HT-29 (cell line): ENCODE results near the gene ZP3. TPM values are rescaled to one million over a fixed set of nuclear protein-coding genes. Genes with fewer than 3 reads are reported as not detected.
A peak's percentile ranks its signal among the peaks of the same experiment; 100 is the strongest.
"Not testable (repeated sequence)": the region's sequence is repeated elsewhere in the genome, so short reads cannot be mapped to it uniquely, and the experiment has no call there.

Experiments used
- DNase-seq: peaks from one replicate; pipeline ENCODE4 v3.0.0-alpha.2; 2015; ENCODE audit warnings: low spot score
- total RNA-seq: library from RNA; depleted of rRNA; stranded (reverse); fragments of >200 nt; shearing (Covaris generic); gene quantifications from 2 replicates; pipeline ENCODE4 v1.2.3, GENCODE V29; 2014; rRNA removed

Gene ZP3
- total RNA-seq, result 12.7 and 16.4 TPM in 2 replicates

DNA sequence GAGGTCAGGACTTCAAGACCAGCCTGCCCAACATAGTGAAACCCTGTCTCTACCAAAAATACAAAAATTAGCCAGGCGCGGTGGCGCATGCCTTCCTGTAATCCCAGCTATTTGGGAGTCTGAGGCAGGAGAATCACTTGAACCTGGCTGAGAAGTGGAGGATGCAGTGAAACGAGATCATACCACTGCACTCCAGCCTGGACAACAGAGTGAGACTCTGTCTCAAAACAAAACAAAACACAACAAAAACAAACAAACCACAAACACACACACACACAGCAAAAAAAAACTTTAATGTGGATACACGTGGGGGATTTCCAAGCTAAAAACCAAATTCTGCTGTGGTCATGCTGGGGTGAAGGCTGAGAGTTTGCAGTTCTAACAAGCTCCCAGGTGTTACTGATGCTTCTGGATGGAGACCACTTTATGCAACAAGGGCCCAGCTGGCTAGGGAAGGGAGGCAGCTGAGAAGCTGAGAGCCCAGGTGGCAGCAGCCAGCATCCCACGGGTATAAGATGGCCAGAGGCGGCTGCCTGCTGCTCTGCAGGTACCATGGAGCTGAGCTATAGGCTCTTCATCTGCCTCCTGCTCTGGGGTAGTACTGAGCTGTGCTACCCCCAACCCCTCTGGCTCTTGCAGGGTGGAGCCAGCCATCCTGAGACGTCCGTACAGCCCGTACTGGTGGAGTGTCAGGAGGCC lies at the start of gene ZP3:
ZP3 (plus strand) TSS at position 538 of the 699 bp plus-strand sequence; CDS start at position 553, 15 bp downstream.
- no peak for DNase-seq

DNA sequence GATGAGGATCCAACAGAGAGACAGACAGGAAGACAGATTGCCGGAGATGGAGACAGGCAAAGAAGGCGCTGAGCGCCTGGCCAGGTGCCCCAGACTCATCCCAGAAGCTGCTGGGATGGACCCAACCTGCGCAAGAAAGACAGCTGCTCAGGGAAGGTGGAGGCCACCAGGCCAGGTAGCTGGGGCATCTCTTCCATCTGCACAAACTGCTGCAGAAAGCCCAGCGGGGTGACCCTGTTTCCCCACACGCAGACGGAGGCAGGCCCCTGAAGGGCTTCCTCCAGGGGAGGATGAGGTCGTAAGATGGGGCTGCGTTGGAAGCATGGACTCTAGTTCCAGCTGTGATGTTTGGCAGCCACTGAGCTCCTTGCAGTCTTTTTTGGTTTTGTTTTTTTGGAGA lies 49.5 kb upstream of the ZP3 start:
- no peak for DNase-seq

DNA sequence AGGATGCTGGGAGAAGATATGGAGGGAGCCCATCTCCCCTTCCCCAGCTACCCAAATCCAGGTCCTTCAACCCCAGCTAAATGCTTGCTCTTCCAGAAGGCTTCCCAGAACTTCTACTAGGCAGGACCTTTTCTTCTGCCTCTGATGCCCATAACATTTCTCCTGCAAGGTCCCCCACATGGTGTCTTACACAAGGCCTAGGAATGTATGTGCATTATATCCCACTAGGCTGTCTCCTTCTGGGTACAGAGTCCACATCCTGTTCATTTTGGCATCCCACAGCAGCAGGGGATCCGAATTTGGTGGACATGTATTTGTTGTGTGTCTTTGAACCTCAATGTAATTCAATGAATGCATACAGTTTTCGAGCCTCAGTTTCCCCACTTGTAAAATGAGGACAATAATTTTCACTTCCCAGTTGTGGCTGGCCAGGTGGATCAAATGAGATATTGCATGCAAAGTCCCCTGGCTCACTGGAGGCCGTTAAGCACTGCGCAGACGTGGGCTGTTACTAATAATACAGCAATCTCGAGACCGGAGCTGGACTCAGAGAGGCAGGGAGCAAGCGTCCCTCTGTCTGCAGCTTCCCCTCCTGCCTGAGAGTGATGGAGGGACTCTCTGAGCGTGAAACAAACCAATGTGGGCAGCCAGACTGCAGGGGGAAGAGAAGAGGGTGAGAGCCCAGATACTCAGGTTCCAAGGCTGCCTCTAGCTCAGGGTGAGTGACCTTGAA lies 47.4 kb upstream of the ZP3 start:
- DNase-seq, result no peak

DNA sequence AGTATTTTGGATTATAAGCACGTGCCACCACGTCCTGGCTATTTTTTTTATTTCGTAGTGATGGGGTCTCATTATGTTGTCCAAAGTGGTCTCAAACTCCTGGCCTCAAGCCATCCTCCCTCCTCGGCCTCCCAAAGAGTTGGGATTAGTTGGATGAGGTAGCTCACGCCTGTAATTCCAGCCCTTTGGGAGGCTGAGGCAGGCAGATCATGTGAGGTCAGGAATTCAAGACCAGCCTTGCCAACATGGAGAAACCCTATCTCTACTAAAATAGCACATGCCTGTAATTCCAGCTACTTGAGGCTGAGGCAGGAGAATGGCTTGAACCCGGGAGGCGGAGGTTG lies 44.2 kb upstream of the ZP3 start:
- DNase-seq, result no peak

DNA sequence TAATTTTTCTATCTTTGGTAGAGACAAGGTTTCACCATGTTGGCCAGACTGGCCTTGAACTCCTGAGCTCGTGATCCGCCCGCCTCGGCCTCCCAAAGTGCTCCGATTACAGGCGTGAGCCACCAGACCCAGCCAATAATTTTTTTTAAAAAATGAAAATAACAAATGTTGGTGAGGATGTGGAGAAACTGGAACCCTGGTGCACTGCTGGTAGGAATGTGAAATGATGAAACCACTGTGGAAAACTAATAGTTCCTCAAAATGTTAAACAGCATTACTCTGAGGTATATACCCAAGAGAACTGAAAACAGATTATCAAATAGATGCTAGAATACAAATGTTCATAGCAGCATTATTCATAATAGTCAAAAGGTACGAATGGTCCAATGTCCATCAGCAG lies 42.9 kb upstream of the ZP3 start:
- DNase-seq, result no peak

DNA sequence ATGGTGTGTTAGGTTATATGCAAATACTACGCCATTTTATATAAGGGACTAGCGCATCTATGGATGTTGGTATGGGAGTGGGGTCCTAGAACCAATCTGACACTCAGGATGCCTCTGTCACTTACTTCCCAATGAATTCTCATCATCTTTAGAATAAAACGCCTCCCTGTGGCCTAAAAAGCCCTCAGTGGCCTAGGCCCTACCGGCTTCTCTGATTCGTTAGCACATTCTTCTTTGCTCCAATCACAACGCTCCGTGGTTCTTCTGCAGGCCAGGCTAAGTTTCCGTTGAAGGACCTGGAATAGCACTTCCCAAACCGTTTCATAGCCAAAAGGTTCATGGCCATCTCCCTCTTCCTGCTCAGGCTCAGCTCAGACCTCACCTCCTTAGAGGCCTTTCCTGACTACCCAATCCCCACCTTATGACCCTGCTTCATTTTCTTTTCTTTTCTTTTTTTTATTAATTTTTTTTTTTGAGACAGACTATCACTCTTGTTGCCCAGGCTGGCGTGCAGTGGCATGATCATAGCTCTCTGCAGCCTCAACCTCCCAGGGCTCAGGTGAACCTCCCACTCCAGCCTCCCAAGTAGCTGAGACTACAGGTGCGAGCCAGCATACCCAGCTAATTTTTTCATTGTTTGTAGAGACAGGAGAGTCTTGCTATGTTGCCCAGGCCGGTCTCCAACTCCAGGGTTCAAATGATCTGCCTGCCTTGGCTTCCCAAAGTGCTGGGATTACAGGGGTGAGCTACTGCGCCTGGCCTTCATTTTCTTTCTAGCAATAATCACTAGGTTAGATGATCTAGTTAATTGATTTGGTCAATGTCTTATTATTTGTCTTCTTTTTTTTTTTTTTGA lies 41.4 kb upstream of the ZP3 start:
- DNase-seq, result peak; percentile 37

DNA sequence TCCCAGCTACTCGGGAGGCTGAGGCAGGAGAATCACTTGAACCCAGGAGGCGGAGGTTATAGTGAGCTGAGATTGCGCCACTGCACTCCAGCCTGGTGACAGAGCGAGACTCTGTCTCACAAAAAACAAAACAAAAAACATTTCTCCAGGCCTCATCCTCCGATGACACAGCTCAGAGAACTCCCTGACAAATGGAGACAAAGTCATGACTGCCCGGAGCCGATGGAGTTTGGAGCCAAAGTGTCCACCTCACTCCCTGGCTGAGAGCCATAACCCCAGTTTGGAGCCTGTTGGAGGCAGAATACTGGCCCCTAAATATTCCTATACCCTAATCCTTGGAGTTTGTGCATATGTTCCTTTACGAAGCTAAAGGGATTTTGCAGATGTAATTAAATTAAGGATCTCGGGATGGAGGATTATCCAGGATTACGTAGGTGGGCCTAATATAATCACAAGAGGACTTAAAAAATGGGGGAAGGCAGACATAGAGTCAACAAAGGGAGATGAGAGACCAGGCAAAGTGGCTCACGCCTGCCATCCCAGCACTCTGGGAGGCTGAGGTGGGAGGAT lies 38.0 kb upstream of the ZP3 start:
- DNase-seq, result no peak

DNA sequence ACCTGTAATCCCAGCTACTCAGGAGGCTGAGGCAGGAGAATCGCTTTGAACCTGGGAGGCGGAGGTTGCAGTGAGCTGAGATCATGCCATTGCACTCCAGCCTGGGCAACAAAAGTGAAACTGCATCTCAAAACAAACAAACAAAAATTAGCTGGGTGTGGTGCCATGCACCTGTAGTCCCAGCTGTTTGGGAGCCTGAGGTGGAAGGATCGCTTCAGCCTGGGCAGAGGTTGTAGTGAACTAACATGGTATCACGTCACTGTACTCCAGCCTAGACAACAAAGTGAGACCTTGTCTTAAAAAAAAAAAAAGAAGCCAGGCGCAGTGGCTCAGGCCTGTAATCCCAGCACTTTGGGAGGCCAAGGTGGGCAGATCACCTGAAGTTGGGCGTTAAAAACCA lies 37.0 kb upstream of the ZP3 start:
- not testable (repeated sequence) for DNase-seq

DNA sequence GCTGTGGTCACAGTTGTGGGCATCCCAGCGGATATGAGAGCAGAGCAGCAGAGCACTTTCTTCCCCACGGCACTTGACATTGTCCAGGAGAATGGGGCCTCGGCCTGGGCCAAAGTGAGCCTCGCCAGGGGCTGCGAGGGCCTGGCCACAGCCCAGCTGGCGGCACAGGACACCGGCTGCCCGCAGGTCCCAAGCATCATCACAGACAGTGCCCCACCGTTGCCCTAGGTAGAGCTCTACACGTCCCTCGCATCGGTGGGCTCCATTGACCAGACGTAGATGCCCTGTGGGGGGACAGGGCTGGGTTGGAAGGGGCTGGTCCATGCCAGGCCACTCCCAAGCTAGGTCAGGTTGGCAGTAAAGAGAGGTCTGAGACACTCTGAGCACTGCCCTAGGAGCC lies 34.7 kb upstream of the ZP3 start:
- no peak for DNase-seq

DNA sequence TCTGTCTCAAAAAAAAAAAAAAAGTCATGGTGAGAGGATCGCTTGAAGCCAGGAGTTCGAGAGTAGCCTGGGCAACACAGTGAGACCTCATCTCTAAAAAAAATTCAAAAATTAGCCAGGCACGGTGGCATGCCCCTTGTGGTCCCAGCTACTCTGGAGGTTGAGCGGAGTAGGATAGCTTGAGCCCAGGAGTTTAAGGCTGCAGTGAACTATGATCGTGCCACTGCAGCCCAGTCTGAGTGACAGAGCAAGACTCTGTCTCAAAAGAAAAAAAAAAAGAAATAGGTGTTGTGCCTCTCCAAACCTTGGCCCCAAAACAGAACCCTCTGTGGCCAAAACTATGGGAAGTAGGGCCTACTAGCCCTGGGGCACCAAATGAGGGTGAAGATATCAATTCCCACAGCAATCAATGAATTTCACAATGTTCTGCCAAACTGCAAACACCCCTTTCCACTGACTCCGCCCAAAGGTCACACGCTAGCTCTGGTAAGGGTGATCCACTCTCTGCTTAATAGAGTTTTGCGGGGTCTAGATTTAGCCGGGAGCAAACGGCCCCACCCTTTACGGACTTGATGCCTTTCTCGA lies 32.1 kb upstream of the ZP3 start:
- no peak for DNase-seq

DNA sequence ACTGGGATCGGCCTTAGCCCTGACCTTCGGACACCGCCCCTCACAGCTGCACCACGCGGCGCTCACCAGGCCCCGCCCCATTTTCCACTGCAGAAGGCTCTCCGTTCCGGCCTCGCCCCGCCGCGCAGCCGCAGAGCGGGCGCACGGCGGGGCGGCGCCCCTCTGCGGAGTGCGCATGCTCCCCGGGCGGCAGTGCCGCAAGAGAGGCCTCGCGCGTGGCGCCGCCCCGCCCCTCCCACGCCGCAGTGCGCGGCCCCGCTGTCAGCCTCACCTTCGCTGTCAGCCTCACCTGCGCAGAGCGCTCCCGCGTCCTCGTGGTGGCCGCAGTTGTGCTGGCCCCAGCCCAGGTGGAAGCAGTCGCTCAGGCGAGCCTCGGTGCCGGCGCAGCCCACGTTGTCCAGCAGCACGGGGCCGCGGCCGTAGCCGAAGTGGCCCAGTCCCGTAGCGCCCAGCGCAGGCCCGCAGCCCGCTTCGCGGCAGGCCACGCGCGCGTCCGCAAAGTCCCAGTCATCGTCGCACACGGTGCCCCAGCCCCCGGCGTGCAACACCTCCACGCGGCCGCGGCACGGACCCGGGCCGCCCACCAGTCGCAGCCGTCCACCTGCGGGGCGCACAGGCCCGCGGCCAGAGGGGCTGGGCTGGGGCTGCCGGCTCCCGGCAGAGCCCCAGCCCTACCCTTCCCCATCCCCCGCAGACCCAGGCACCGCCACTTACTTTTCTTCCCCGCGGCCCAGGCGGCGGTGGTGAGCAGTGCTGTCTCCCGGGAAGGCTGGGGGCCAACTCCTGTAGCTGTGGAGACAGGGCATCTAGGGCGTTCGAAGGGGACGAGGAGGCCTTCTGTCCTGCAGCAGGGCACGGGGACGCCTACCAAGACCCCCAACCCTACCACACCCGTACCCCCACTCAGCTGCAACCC lies 31.4 kb upstream of the ZP3 start:
- DNase-seq, result peak; percentile 95

DNA sequence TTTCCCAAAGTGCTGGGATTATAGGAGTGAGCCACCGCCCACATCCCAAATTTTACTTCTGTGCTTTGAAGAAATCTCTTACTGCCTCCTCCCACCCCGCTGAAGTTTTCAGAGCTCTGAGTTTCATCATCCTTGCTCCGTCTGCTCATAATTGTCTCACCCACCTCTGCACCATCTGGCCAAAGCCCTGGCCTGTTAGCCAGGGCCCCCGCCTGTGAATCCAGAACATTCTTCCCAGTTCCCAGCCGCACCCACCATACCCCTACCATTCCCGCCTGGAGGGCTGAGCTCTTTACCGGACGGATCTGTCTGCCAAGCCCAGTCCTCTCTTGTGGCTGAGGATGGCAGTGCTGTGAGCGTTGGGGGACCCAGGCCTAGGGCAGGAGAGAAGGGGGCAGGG lies 29.8 kb upstream of the ZP3 start:
- DNase-seq, result no peak

DNA sequence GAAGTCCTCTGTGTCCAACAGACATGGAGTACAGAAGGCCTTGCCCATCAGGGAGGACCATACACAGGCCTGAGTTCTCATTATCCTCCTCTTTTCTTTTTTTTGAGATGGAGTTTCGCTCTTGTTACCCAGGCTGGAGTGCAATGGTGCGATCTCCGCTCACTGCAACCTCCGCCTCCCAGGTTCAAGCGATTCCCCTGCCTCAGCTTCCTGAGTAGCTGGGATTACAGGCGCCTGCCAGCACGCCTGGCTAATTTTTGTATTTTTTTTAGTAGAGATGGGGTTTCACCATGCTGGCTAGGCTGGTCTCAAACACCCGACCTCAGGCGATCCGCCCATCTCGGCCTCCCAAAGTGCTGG lies 29.2 kb upstream of the ZP3 start:
- not testable (repeated sequence) for DNase-seq

DNA sequence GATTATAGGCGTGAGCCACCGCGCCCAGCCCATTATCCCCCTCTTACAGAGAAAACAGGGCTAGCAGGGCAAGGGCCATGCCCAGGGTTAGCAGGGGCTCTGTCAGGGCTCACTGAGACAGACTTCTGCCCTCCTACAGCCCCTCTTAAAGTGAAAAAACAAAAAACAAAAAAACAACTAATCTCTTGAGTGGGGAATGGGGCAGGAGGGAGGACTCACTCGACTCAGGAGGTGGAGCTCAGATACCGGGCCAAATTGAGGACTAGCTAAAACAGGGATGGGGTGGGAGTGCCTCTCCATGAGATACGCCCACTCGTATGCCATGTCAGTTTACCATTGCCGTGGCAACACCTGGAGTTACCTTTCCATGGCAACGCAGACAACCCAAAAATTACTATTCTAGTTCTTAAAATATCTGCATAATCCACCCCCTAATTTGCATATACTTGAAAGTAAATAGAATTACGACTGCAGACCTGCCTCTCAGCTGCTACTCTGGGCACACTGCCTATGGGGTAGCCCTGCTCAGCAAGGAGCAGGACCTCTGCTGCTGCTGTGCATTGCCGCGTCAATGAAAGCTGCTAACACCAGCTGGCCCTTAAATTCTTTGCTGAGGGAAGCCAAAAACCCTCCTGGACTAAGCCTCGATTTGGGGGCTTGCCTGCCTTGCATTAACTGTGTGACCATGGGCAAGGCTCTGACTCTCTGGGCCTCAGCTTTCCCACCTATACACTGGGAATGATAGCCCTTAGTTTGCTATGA lies 28.6 kb upstream of the ZP3 start:
- DNase-seq, result no peak

DNA sequence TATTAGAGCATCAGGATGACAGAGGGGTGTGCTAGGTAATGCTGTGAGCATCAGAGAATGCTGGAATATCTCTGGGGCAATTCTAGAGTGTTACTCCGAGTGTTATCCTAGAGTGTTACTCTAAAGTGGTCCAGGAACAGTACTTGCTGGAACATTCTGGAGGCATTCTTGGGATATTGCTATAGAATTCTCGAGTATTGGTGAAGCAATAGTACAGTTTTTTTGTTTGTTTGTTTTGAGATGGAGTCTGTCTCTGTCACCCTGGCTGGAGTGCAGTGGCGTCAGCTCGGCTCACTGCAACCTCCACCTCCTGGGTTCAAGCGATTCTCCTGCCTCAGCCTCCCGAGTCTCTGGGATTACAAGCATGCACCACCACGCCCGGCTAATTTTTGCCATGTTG lies 27.9 kb upstream of the ZP3 start:
- no peak for DNase-seq

DNA sequence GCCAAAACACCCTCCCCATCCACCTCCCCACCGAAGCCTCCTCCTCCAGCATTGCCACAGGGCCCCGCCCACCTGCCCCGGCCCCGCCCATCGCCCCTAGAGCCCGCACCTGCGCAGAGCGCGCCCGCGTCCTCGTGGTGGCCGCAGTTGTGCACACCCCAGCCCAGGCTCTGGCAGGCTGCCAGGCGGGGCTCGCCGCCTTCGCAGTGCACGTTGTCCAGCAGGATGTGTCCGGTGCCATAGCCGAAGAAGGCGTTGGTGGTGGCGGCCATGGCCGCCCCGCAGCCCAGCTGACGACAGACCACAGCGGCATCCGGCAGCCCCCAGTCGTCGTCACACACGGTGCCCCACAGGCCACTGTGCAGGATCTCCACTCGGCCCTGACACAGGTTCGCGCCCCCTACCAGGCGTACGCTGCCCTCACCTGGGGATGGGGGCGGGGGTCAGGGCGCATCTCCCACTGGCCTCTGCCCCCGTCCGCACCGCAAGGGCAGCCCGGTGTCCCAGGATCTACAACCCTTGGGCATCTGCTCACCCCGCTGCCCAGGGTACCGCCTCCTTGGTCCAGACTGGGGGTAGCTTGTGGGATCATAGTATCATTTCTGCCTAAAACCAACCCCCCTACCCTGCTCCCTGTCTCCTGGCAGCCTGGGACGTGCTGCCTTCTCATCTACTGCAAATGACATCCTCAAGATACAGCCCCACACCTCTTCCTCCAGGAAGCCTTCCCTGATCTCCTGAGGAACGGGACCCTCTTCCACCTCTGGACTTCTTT lies 27.2 kb upstream of the ZP3 start:
- peak; percentile 90 for DNase-seq

DNA sequence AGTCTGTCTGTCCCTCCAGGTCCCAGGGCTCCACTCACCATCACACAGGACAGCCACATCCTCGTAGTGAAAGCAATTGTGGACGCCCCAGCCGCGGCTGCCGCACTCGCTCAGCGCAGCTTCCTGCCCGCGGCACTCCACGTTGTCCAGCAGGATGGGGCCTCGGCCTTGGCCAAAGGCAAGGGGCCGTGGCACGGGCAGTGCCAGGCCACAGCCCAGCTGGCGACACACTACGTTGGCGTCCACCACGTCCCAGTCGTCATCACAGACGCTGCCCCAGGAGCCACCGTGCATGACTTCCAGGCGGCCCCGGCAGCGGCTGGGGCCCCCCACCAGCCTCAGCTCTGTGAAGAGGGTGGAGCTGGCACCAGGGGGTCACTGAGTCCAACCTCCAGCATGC lies 24.5 kb upstream of the ZP3 start:
- no peak for DNase-seq

DNA sequence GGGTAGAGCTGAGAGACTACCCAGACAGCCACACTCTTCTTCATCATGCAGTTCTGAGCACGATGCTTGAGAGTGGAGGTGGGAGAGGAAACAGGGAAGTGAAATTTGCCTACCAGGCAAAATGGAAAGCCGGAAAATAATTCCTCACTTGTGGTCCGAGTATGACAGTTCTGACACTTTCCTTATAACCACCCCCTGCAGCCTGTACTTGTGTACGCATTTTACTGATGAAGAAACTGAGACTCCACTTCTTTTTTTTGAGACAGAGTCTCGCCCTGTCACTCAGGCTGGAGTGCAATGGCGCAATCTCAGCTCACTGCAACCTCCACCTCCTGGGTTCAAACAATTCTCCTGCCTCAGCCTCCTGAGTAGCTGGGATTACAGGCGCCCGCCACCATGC lies 21.7 kb upstream of the ZP3 start:
- not testable (repeated sequence) for DNase-seq
